NK-92 (cell line): Measurements from ENCODE around the gene MAN2B2.

Experiments
- DNase-seq: peaks from one replicate; lab custom pipeline; 2025; ENCODE audit not compliant: unreplicated experiment; lab: John Stamatoyannopoulos, UW

Gene MAN2B2

DNA sequence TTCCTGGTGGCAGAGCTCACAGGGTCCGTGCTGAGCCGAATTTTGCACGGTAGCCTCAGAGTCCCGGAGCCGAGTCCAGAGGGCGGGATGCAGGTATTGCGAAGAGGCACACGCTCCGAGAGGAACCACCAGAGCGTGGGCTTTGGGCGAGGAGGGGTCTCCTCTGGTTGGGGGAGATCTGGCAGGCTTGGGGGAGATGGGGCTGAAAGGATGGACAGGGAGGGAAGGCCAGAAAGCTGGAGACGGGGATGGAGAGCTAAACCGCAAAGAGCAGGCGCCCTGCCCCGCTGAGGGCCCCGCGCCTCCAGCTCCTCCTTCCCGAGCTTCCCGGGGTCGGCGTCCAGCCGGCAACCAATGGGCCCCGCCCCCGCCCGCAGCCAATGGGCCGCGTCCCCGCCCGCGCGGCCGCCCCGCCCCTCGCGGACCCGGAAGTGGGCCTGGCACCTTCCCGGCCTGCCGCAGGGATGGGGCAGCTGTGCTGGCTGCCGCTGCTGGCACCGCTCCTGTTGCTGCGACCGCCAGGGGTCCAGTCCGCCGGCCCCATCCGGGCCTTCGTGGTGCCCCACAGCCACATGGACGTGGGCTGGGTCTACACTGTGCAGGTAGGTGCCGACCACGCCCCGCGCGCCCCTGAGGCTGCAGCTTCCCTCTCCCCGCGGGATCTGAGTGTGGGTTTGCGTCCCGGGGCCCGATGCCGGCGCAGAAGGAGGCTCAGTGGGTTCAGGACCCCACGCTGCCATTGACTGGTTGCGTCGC lies at the start of gene MAN2B2:
Gene MAN2B2, plus strand, starts transcription at position 443 of the 756 bp plus-strand sequence. Its CDS starts 22 bp downstream, at position 465.
- DNase-seq = no peak

DNA sequence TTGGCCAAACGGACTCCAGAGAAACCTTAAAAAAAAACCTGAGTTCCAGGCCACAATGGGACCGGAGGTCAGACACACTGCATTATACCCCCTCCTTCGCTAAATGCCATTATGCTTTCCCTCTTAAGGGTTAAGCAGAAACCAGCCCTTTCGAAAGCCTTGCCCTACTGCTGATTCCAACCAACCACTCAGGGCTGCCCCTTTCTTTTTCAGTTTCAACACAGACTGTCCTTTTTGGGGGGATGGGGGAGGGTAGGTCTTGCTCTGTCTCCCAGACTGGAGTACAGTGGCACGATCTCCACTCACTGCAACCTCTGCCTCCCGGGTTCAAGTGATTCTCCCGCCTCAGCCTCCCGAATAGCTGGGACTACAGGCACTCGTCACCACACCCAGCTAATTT lies 49.5 kb upstream of the MAN2B2 start:
- no peak for DNase-seq

DNA sequence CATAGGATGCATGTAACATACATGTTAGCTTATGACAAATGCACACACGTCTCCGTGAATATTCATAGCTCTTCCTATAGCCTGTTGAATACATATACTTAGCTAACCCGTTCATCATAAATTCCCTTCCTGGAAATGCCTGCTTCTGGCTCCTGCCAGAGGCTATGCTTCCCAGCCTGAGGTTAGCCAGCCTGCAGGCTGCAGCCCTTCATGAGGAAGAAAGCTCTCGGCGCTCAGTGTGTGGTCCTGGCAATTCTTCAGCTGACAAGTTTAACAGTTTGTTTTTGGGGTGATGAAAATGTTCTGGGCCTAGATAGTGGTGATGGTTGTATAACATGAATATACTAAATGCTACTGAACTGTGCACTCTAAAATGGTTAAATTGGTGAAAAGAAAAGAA lies 48.8 kb upstream of the MAN2B2 start:
- DNase-seq = no peak

DNA sequence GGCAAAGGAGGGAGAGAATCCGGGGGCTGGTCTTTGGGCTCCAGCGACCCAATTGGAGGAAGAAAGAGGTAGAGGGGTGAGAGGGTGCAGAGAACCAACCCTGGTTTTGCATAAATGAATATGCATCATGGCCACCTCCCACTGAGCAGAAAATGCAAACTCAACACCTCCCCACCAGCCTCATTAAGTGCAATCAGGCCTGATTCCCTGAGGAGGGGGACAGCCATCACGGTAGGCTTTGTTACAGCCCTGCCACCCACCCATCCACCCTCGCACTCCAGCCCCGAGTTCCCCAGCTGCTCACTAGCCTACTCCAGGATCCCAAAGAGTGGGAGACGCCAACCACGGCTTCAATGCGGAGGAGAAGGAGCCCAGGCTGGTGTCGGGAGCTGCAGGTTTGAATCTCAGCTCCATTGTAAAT lies 48.3 kb upstream of the MAN2B2 start:
- no peak for DNase-seq

DNA sequence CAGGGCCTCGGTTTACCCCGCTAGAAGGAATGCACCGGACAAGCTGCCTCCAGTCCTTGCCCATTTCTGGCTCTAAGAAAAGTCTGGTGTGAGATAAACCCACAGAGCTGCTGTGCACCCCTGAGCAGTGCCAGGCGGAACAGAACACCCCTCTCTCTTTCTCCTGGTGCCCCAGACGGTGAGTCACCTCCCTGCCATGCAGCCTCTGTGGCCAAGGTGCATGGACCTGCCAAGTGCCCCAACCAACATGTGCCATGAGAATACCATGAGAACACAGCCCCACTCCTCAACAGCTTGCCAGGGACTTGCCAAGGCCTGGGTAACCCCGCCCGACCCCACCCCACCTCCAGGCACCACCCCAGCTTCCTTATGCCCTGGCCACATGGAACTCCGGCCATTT lies 47.7 kb upstream of the MAN2B2 start:
- DNase-seq = no peak

DNA sequence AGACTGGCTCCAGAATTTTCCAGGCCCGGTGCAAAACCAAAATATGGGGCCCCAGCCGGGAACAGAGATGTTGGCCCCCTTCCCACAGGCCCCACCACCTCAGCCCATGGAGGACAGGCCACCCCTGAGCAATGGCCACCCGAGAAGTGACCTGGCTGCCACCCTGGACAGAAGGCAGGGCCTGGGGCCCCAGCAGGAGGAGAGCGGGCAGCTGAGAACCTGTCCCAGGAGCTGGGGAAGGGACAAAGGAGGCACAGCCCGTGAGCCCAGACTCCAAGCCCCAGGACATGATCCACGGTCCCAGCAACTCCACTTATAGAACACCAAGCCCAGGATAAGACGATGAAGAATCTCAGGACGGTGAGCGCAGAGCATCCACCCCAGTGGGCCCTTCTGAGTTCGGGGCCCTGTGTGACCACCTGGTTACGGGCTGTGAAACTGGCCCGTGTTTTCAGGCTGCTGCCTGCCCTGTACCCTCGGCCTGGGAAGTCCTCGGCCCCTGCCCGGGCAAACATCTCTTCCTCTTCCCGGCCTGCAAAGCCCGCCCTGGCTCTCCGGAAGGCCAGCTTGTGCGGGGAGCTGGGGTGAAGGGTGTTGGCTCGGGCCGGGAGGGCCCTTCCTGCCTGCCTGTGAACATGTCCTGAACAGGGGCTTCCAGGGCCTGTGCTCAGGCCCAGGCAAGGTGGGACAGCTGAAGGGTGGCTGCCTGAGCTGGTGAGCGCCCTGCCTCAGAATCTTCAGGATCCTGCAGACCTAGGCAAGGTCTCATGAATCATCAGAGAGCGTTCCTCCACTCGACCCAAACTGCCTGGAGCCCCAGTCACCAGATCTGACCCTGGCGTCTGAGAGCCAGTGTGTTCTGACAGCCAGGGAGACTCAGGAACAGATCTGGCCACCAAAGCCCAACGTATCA lies 47.0 kb upstream of the MAN2B2 start:
- DNase-seq = no peak

DNA sequence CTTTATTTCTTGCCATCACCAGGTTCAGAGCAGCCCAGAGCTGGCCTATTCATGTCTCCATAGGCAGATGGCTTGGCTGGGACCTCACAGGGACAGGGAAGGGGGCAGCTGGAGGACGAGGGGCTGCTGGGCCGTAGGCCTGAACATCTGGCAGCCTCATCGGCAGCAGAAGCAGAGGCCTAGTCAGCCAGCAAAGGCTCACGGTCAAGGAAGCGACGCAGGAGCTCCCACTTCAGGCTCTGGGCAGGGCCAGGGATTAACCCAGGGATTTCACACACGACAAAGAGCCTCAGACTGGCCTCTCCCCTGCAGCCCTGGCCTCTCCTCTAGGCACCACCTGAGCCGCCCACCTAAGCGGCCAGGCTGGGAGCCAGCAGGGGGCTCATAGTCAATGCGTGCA lies 46.0 kb upstream of the MAN2B2 start:
- no peak for DNase-seq

DNA sequence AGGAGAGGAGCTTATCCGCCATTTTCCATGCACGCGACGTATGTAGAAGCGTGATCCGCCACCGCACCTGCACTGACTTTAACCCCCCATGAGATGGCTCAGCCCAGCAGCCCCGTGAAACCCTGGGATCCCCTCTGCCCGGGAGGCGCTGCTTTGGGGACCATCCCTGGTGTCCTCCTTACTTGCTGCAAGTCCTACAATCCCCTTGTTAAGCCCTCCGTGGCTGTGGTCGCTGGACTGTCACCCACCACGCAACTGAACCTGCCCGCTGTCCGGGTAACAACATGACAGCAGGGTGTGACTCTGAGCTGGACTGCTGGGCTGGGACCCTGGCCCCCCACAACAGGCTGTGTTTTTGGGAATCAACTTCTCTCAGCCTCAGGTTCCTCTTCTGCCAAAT lies 44.7 kb upstream of the MAN2B2 start:
- DNase-seq = no peak

DNA sequence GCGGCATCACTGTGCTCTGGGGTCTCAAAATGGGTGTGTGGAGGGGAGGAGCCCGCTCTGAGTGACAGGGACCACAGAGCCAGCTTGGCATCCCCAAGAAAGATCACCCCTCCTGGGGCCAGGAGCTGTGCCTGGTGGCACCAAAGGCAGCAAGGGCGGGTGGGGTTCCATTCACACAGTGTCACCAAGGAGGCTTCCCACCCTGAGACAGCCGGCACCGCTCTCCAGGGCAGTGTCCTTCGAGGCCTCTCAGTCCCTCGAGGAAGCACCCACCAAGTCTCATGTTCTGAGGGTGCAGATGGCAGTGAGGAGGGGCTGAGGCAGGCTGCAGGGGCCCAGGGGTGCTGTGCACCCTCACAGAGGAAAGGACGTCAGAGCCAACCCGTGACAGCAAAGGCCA lies 44.0 kb upstream of the MAN2B2 start:
- no peak for DNase-seq

DNA sequence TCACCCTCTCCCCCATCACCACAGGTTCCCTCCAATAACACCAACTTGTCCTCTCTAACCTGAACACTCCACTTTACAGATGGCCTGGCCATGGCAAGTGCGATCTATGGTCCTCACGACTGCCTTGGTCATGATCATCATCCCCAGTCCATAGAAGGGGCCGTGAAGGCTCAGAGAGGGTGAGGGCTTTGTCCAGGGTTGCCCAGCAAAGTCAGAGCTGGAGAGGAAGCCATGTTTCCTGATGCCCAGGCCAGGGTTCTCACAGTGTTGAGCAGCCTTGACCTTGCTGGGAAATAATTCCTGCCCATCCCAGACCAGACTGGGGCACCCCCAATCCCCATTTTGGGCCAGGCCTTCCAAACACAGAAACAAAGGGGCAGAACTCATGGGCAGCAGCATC lies 42.9 kb upstream of the MAN2B2 start:
- DNase-seq = no peak

DNA sequence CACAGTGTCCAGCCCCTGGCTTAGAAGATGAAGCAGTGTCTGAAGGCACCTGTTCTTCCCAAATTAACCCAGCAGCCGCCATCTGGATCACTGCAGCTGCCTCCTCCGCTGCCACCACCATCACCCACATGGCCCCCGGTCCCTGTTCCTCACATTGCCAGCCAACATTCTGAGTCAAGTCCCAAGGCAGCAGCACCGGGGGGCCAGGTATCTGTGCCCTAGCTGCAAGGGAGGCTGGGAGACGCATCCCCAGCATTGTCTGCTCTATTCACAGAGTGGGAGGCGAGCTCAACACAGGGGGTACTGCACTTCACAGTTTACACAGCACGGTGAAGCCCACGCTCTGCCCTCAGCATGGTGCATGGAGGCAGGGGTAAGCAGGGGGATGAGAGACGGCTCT lies 42.3 kb upstream of the MAN2B2 start:
- no peak for DNase-seq

DNA sequence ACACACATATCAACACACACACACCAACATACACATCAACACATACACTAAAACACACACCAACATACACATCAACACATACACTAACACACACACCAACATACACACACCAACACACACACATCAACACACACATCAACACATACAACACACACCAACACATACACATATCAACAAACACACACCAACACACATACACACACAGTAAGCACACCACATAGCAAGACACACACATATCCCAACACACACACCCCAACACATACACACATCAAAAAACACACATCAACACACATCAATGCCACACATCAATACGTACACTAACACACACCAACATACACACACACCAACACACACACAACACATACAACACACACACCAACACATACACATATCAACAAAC lies 40.9 kb upstream of the MAN2B2 start:
- no peak for DNase-seq

DNA sequence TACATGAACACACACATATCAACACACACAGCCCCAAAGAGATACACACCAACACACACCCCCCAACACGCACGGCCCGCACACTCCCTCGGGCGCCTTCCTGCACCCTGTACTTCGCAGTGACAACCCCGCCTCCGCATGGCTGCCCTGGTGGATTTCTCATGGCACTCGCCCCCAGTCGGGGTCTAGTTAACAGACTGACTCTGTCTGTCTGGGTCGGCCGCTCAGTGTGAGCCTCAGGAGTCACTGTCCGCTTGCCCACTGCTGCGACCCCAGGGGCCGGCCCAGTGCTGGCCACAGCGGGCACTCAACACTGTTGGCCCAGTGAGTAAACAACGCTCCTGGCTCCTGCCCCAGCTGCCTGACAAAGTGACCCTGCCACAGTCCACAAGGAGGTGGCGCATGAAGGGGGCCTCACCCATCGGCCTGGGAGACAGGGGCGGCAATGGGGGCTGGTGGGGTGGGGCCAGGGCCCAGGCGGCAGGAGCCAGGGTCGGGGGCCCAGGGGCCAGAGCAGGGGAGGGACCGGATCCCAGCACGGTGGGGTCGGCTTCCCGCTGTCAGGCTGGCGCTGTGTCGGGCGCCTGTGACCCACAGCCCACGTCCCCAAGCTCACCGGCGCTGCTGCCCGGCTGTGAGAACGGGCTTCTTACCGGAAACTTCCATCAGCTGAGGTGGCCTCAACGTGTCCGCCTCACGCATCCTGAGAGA lies 40.2 kb upstream of the MAN2B2 start:
- DNase-seq = no peak

DNA sequence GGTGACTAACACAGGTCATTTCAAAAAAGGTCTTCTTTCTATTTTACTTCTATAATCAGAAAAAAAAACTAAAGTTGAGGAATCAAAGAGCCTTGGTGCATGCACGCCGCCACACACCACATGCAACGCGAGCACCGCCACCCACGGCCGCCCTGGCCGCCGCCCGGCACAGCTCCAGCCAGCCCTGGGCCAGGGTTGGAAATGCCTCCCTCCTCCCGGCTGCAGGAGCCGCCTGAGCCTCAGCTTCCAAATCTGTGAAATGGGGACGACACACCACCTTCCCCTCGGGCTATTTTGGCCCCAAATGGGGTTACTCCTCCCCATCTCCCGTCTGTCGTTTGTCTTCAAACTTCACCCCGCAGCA lies 39.7 kb upstream of the MAN2B2 start:
- DNase-seq = no peak

DNA sequence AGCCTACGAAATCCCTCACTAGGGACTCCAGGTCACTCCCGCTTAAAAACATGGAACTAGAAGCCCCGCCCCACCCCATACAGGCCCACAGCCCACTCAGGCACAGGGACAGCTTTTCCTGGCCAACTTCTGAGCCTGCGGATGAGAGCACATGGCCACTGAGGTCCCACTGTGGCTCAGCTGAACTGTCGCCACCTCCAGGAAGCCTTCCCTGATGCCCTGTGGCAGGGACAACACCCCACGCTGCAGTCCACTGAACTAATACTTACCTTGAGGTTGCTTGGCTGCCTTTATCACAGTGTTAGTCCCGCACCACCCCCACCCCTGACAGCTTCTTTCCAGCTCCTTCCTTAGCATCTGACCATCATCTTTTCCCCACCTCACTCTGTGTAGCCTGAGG lies 39.3 kb upstream of the MAN2B2 start:
- DNase-seq = no peak

DNA sequence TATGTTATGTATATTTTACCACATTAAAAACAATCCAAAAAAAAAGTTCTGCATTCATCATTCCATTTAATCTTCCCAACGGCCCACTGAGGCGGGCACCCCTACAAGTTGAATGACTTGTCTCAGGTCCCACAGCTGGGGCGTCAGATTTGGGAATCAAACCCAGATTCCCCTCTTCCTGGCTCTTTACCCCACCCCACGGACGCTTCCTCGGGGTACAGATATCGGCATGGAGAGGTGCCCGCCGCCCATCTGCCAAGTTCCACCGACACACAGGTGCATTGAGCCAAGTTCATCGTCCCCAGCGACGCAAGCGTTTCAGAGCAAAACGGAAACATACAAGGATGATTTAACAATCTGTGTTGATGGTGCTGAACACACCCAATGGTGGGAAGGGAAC lies 36.9 kb upstream of the MAN2B2 start:
- DNase-seq = no peak

DNA sequence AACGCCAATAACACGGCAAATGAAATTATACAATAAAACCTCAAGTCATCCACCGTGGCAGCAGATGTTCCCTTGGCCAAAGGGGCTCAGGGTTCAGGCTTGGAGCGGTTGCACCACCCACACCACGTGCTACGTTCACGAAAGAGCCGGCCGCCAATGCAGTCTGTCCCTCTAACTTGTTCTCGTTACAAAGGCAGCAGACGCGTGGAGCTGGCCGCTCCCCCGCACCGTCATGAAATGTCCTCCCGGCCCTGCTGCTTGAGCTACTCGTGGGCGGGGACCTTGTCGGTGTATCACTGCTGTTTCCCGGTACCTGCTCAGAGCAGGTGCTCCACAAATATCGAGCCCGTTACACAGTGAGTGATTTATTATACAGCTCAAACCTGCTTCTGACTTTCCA lies 36.4 kb upstream of the MAN2B2 start:
- no peak for DNase-seq

DNA sequence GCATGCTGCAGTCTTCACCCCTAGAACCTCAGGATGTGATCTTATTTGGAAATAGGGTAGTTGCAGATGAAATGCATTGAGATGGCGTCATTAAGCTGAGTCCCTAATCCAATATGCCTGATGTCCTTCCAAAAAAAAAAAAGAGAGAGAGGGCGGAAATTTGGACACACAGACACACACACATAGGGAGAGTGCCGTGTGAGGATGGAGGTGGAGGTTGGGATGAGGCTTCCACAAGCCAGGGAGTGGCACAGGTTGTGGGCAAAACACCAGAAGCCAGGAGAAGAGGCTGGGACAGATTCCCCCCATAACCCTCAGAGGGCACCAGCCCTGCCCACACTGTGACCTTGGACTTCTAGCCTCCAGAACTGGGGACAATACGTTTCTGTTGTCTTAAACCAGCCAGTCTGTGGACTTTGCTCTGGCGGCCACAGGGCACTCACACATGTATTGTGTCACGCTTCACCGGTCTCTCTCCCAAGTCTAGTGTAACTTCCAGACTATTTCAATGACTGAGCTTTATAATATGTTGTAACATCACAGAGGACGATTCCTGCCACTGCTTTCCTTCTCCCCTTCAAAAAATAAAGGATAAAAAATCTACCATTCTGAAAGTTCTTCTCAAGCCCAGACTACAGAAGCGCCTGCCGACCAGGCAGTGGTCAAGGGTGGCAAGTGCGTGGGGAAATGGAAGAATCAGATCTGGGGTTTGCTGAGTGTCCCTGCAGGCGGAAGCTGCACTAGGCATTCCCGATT lies 35.8 kb upstream of the MAN2B2 start:
- no peak for DNase-seq

DNA sequence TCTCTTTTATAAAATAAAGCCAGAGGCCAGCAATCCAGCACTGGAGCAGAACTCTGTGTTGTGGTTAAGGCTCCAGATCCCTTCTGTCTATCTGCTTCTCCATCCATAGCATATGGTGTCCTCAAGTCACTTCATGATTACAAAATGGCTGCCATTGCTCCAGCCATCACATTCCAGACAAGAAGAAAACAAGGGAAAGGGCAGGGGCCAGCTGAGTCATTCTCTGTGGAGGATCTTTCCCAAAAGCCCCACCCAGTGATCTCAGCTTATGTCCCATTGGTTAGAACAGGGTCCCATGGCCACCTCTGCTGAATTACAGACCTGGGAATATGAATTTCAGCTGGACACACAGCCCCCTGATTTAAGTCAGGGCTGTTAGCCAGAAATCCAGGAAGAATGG lies 34.1 kb upstream of the MAN2B2 start:
- no peak for DNase-seq

DNA sequence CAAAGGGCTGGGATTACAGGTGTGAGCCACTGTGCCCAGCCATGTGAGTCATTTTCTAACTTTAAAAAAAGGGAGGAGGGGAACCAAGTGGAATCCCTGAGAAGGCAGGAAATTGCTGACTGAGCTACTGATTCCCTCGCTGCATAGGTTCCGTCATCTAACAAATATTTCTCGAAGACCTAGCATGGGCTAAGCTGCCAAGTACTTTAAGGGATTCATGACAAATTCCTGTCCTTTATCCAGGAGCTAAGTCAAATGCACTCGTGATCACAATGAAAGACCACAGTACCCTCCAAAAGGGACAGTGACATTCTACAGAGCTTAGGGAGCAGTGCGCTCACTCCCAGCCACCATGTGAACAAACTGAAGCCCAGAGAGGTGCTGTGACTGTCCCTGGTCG lies 33.2 kb upstream of the MAN2B2 start:
- no peak for DNase-seq

DNA sequence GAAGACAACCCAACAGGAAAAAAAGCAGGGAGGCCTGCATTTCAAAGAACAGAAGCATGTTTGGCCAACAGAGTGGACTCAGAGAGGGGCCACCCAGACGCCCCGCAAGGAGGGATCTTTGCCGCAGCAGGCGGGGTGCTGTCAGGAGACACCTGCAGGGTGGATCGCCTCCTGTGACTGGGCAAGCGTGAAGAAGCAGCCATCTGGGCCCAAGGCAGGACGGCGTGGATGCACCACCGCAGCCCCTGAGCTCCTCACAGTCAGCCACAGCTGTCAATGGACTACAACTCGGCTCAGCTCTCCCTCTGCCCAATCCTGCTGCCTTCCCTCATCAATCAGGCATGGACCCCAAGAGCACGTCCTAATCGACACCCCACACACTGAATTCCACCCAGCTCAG lies 32.0 kb upstream of the MAN2B2 start:
- no peak for DNase-seq
